WTC11 (cell line): ENCODE data around the gene MLYCD.

ENCODE experiments used
- AFF4 ChIP-seq: sonication (generic); formaldehyde crosslinking; IDR thresholded peaks from 2 replicates; pipeline ENCODE4 v1.8.1; 2023; ENCODE audit warnings: mild to moderate bottlenecking, missing genetic modification reagents, borderline replicate concordance
- CTCF ChIP-seq: fragments of 200-600 bp; IDR thresholded peaks from 2 replicates; pipeline ENCODE4 v1.8.0; 2022; ENCODE audit warnings: antibody characterized with exemption
- ESRRA ChIP-seq: sonication (generic); formaldehyde crosslinking; IDR thresholded peaks from 2 replicates; pipeline ENCODE4 v1.8.1; 2022; ENCODE audit warnings: mild to moderate bottlenecking, missing genetic modification reagents, borderline replicate concordance
- ETV6 ChIP-seq: sonication (generic); formaldehyde crosslinking; IDR thresholded peaks from 2 replicates; pipeline ENCODE4 v1.8.1; 2022; ENCODE audit warnings: mild to moderate bottlenecking, missing genetic modification reagents
- FOXP1 ChIP-seq: sonication (generic); formaldehyde crosslinking; IDR thresholded peaks from 2 replicates; pipeline ENCODE4 v1.8.0; 2022; ENCODE audit warnings: missing genetic modification reagents, mild to moderate bottlenecking, moderate library complexity, borderline replicate concordance
- GTF2I ChIP-seq: fragments of 250-450 bp; sonication (Bioruptor Pico); conservative IDR thresholded peaks from 2 replicates; pipeline ENCODE4 v1.4.0; 2021; ENCODE audit warnings: mild to moderate bottlenecking
- NR3C1 ChIP-seq: sonication (generic); formaldehyde crosslinking; conservative IDR thresholded peaks from 2 replicates; pipeline ENCODE4 v1.8.1; 2023; ENCODE audit warnings: low read depth, mild to moderate bottlenecking, missing genetic modification reagents
- TEAD4 ChIP-seq: sonication (generic); formaldehyde crosslinking; IDR thresholded peaks from 2 replicates; pipeline ENCODE4 v1.8.0; 2022; ENCODE audit warnings: mild to moderate bottlenecking, missing genetic modification reagents
- TP53 ChIP-seq: sonication (generic); formaldehyde crosslinking; IDR thresholded peaks from 2 replicates; pipeline ENCODE4 v1.8.1; 2023; ENCODE audit warnings: mild to moderate bottlenecking, missing genetic modification reagents
- USF2 ChIP-seq: sonication (generic); formaldehyde crosslinking; IDR thresholded peaks from 2 replicates; pipeline ENCODE4 v1.8.1; 2023; ENCODE audit warnings: mild to moderate bottlenecking, missing genetic modification reagents, moderate library complexity
- ZBTB21 ChIP-seq: sonication (generic); formaldehyde crosslinking; IDR thresholded peaks from 2 replicates; pipeline ENCODE4 v1.8.1; 2023; ENCODE audit warnings: mild to moderate bottlenecking, missing genetic modification reagents, borderline replicate concordance
- ZNF416 ChIP-seq: fragments of 250-450 bp; sonication (Bioruptor Pico); IDR thresholded peaks from 2 replicates; pipeline ENCODE4 v1.9.0; 2021; ENCODE audit warnings: mild to moderate bottlenecking, inconsistent platforms

GRCh38 chr16:83850947-83851346 lies 48.0 kb upstream of the MLYCD start:
- no peak for TF ChIP-seq ESRRA (CRISPR knock-in tag)
- no peak for TF ChIP-seq FOXP1
- no peak for TF ChIP-seq GTF2I (CRISPR knock-in tag)
- TF ChIP-seq CTCF, result no peak
- TF ChIP-seq NR3C1 (CRISPR knock-in tag), result no peak
- TF ChIP-seq USF2 (CRISPR knock-in tag), result no peak
- TF ChIP-seq AFF4 (CRISPR knock-in tag), result no peak
- TF ChIP-seq TEAD4 (CRISPR knock-in tag), result no peak
- TF ChIP-seq ZNF416 (CRISPR knock-in tag), result no peak
- no peak for TF ChIP-seq ZBTB21 (CRISPR knock-in tag)
- no peak for TF ChIP-seq TP53 (CRISPR knock-in tag)
- no peak for TF ChIP-seq ETV6 (CRISPR knock-in tag)
